ENCODE measurements around the gene CCNQ. TPM values are rescaled to one million over a fixed set of nuclear protein-coding genes. Genes with fewer than 3 reads are reported as not detected.
A peak's percentile ranks its signal among the peaks of the same experiment; 100 is the strongest.

CCNQ gene
- total and polyA plus RNA-seq, 2 donors from 2014 or later = 14.6 to 35.4 TPM

DNA sequence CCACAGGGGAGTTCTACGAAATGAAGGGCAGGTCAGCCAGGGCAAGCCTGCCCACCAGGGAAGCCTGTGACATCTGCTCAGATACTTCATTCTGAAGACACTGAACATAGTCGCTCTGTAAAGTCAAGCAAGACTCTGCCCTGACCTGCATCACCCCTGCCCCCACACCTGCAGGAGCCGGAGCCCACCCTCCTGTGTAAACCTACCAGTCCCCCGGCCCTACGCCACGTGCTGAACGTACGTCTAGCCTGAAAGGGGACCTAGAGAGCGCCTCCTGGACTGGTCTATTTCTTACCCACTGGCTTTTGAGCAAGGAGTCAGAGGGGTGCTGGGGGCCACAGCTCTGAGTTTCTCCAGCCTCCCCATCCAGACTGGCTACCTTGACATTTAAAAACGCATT is 11.6 kb downstream of the CCNQ start:
- intact Hi-C loops (cut with DNase I) = no loop called here
- Histone ChIP-seq H3K4me3 (ENCODE audit: low read length in 3 of 3) (no peak overlapping the region), H3K27ac (ENCODE audit: low read depth in 2 of 2, low read length in 2 of 2) (no peak overlapping the region), H3K27me3 (ENCODE audit: control insufficient read depth, insufficient read depth, low read length) (no peaks in the 10 kb centered on the region), H3K36me3 (ENCODE audit: control insufficient read depth in 2 of 3, insufficient read depth in 3 of 3, low read length in 3 of 3) (peaks cover 0 to 5% (median 0%) of the 10 kb centered on the region in 3 donors), H3K9me3 (ENCODE audit: control insufficient read depth in 2 of 3, insufficient read depth in 1 of 3, low read length in 3 of 3) (no peaks in the 10 kb centered on the region), H3K4me1 (ENCODE audit: control insufficient read depth in 2 of 3, insufficient read depth in 2 of 3, low read depth in 1 of 3, low read length in 3 of 3) (no peaks in the 10 kb centered on the region), H3K9ac (ENCODE audit: low read length in 3 of 3) (no peak overlapping the region)
- TF ChIP-seq, protein P1, sequence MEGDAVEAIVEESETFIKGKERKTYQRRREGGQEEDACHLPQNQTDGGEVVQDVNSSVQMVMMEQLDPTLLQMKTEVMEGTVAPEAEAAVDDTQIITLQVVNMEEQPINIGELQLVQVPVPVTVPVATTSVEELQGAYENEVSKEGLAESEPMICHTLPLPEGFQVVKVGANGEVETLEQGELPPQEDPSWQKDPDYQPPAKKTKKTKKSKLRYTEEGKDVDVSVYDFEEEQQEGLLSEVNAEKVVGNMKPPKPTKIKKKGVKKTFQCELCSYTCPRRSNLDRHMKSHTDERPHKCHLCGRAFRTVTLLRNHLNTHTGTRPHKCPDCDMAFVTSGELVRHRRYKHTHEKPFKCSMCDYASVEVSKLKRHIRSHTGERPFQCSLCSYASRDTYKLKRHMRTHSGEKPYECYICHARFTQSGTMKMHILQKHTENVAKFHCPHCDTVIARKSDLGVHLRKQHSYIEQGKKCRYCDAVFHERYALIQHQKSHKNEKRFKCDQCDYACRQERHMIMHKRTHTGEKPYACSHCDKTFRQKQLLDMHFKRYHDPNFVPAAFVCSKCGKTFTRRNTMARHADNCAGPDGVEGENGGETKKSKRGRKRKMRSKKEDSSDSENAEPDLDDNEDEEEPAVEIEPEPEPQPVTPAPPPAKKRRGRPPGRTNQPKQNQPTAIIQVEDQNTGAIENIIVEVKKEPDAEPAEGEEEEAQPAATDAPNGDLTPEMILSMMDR (IDR thresholded peaks at IDR 0.05; ENCODE audit: borderline replicate concordance, extremely low read depth, insufficient read depth) = no peak
- FAIRE-seq = no peak
- DNase-seq = peak in 1 of 5 donors; percentile 55

DNA sequence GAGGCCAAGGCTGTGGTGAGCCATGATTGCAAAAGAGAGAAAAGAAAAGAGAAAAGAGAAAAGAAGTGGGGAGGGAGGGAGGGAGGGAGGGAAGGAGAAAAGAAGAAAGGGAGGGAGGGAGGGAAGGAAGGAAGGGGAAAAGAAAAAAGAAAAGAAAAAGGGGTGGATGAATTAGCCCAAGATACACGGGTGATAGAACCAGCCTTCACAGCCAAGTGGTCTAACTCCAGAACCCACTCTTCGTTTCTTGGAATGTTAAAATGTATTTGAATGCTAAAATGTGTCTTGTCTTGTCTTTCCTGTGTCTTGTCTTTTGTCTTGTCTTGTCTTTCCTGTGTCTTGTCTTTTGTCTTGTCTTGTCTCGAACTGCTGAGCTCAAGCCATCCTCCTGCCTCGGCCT is 13.1 kb downstream of the CCNQ start:
- Histone ChIP-seq H3K27me3 (ENCODE audit: control insufficient read depth, insufficient read depth, low read length) (no peaks in the 10 kb centered on the region), H3K27ac (ENCODE audit: low read depth in 2 of 2, low read length in 2 of 2) (no peak overlapping the region), H3K4me3 (ENCODE audit: low read length in 3 of 3) (no peak overlapping the region), H3K9ac (ENCODE audit: low read length in 3 of 3) (no peak overlapping the region), H3K9me3 (ENCODE audit: control insufficient read depth in 2 of 3, insufficient read depth in 1 of 3, low read length in 3 of 3) (no peaks in the 10 kb centered on the region), H3K36me3 (ENCODE audit: control insufficient read depth in 2 of 3, insufficient read depth in 3 of 3, low read length in 3 of 3) (peaks cover 0 to 5% (median 0%) of the 10 kb centered on the region in 3 donors), H3K4me1 (ENCODE audit: control insufficient read depth in 2 of 3, insufficient read depth in 2 of 3, low read depth in 1 of 3, low read length in 3 of 3) (no peaks in the 10 kb centered on the region)
- no peak for DNase-seq
- intact Hi-C loops (cut with DNase I) = no loop called here
- FAIRE-seq = no peak
- TF ChIP-seq, protein P1 (IDR thresholded peaks at IDR 0.05; ENCODE audit: borderline replicate concordance, extremely low read depth, insufficient read depth) = no peak

DNA sequence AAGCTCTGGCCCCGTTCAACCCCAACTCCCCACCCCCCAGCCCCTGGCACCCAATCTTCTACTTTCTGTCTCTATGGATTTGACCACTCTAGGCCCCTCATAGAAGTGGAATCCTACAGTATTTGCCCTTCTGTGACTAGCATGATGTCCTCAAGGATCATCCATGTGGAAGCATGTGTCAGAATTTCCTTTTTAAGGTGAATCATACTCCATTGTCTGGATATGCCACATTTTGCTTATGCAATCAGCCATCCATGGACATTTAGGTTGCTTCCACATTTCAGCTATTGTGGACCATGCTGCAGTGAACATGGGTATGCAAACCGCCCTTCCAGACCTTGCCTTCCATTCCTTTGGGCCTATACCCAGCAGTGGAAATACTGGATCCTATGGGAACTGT is 15.5 kb downstream of the CCNQ start:
- intact Hi-C loops (cut with DNase I) = no loop called here

More for the DNA sequence above, 15.5 kb downstream of the CCNQ start:
- Histone ChIP-seq H3K4me3 (ENCODE audit: low read length in 3 of 3) (no peak overlapping the region), H3K9ac (ENCODE audit: low read length in 3 of 3) (no peak overlapping the region), H3K27ac (ENCODE audit: low read depth in 2 of 2, low read length in 2 of 2) (no peak overlapping the region), H3K4me1 (ENCODE audit: control insufficient read depth in 2 of 3, insufficient read depth in 2 of 3, low read depth in 1 of 3, low read length in 3 of 3) (no peaks in the 10 kb centered on the region), H3K9me3 (ENCODE audit: control insufficient read depth in 2 of 3, insufficient read depth in 1 of 3, low read length in 3 of 3) (no peaks in the 10 kb centered on the region), H3K27me3 (ENCODE audit: control insufficient read depth, insufficient read depth, low read length) (no peaks in the 10 kb centered on the region), H3K36me3 (ENCODE audit: control insufficient read depth in 2 of 3, insufficient read depth in 3 of 3, low read length in 3 of 3) (peaks cover 0 to 5% (median 0%) of the 10 kb centered on the region in 3 donors)
- TF ChIP-seq, protein P1 (IDR thresholded peaks at IDR 0.05; ENCODE audit: borderline replicate concordance, extremely low read depth, insufficient read depth) = no peak
- FAIRE-seq = no peak
- DNase-seq = no peak
